RWPE1 (cell line): Measurements from ENCODE around the gene KIAA0586.
A peak's percentile ranks its signal among the peaks of the same experiment; 100 is the strongest.

ENCODE experiments used
- CTCF ChIA-PET: fragments of 350-600 bp; sonication (Branson Sonifier 250); formaldehyde crosslinking; extraction: SDS; loops from one replicate; lab custom pipeline; 2021; lab: Yijun Ruan, JAX
- POLR2A ChIA-PET: fragments of 400-600 bp; formaldehyde crosslinking; extraction: SDS; loops from one replicate; lab custom pipeline; 2020; ENCODE audit warnings: antibody characterized with exemption; ENCODE audit not compliant: low non-redundant PET; lab: Yijun Ruan, JAX
- DNase-seq: peaks from one replicate; pipeline ENCODE4 v3.0.0; 2012; ENCODE audit warnings: low spot score
- H3K27ac ChIP-seq: fragments of 450-650 bp; 2 replicates; pipeline ENCODE4 v1.5.1; 2017
- TF ChIP-seq, protein P1 (sequence below): fragments of 450-650 bp; conservative IDR thresholded peaks from 2 replicates; pipeline ENCODE4 v1.5.1; 2017; ENCODE audit warnings: low read depth, mild to moderate bottlenecking

The KIAA0586 gene

DNA sequence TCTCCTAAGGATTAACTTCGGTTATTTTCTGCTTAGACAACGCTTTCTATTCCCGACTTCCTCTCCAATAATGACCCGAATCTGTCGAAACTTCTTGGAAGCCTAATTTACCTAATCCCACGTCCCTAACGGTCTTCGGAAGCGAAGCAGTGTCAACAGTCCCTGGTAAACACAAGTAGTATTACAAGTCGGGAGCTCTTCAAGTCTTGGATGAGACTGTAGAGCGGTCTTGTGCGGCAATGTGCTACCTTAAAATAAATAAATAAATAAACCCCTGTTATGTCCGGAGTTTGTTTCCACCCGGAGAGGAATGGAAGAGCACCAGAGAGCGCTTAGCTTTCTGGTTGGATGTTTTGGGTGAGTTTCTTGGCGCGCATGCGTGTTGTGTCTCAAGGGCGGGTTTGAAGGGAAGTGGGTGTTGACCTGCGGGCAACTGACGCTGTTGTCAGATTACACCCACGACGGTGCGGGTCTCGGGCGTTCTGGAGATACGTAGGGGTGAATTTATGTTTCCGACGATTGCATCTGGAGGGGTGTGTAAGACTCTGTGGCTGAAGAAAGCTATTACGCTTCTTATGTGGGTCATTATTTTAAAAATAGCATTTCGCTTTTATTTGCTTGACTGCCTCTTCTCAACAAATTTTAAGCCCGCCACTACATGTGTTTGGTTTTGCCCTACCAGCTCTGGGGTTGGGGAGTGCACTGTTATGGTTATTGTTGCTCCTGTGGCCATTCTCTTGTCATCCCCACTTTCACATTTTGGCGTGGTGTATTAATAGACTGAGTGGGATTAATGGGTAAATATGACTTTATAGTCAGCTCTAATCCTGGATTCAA lies at the start of gene KIAA0586, which contains the start of gene TIMM9:
TSS of gene KIAA0586 (plus strand) at position 439 of the 837 bp plus-strand sequence. CDS start 546 bp downstream, outside the sequence.
TSS of gene TIMM9 (minus strand) at position 251 of the 837 bp plus-strand sequence. CDS start 15,586 bp downstream, outside the sequence.
- peak; percentile 97 for DNase-seq
- TF ChIP-seq, protein P1, sequence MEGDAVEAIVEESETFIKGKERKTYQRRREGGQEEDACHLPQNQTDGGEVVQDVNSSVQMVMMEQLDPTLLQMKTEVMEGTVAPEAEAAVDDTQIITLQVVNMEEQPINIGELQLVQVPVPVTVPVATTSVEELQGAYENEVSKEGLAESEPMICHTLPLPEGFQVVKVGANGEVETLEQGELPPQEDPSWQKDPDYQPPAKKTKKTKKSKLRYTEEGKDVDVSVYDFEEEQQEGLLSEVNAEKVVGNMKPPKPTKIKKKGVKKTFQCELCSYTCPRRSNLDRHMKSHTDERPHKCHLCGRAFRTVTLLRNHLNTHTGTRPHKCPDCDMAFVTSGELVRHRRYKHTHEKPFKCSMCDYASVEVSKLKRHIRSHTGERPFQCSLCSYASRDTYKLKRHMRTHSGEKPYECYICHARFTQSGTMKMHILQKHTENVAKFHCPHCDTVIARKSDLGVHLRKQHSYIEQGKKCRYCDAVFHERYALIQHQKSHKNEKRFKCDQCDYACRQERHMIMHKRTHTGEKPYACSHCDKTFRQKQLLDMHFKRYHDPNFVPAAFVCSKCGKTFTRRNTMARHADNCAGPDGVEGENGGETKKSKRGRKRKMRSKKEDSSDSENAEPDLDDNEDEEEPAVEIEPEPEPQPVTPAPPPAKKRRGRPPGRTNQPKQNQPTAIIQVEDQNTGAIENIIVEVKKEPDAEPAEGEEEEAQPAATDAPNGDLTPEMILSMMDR = no peak
- POLR2A ChIA-PET = no interaction called here
- peak within 1 kb of the TSS; percentile 89 for H3K27ac ChIP-seq
- CTCF ChIA-PET = interaction anchor here (0.6 to 0.8 kb wide), 2 partner anchors 32 to 894 kb away, joined by 3 to 4 read pairs; partner anchors contain the start of gene TOMM20L

DNA sequence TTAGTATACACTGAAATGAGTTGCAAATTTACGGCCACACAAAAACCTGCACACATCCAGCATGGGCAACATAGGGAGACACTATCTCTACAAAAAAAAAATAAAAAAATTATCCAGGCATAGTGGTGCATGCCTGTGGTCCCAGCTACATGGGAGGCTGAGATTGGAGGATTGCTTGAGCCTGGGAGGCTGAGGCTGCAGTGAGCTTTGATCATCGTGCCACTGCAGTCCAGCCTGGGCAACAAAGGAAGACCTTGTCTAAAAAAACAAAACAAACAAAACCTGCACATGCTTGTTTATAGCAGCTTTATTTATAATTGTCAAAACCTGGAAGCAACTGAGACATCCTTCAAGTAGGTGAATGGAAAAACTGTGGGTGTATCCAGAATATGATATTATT lies 36.7 kb upstream of the KIAA0586 start:
- CTCF ChIA-PET = interaction anchor here (0.7 kb wide), 1 partner anchor 27 kb away, joined by 4 read pairs; no protein-coding TSS in a partner anchor
- no peak for DNase-seq
- TF ChIP-seq, protein P1 = no peak
- POLR2A ChIA-PET = no interaction called here
- no peak overlapping the region for H3K27ac ChIP-seq

GRCh38 chr14:58395562-58395811 lies 32.0 kb upstream of the KIAA0586 start:
- TF ChIP-seq, protein P1 = no peak
- ChIA-PET POLR2A (no interaction called here), CTCF (interaction anchor here (0.6 to 1.5 kb wide), 7 partner anchors 9 to 36 kb away, joined by 3 to 6 read pairs (median 3); partner anchors contain the start of genes KIAA0586 and TIMM9)
- H3K27ac ChIP-seq = no peak overlapping the region
- DNase-seq = no peak

DNA sequence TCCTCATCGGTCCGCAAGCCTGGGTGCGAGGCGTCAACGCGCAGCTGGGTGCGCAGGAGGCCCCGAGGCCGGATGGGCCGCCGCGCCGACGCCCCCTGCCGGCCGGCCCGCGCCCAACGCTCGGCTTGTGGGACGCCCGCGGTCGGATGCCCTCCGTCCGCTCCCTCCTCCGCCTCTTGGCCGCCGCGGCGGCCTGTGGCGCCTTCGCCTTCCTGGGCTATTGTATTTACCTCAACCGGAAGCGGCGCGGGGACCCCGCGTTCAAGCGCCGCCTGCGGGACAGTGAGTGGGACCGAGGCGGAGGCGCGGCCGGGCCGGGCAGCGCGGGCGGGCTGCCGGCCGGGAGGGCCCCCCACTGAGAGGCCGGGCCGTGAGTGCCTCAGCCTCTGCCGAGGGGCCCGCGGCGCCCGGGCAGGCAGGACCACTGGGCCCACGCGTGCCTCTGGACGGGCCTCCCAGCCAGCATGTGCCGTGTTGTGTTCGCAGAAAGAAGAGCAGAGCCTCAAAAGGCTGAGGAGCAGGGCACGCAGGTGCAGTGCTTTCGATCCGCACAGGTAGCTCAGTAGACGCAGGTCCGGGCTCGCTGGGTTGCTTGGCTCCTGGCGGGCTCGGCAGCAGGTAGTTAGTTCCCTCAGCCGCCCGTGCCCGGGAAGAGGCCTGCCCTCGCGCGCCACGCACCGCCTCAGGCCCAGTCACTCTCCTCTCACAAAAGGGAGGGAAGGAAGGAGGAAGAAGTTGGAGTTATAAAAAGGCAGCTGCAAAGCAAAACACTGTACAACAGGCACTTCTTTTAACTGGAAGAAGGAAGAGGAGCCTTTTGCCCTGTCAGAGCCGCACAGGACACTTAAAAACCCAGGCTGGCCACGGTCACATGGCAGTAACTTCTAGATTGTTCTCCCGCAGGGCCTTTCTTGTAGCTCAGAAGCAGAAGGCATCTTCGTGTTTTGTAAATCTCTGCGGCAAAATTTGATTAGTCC lies 31.4 kb upstream of the KIAA0586 start, which contains the start of gene TOMM20L:
TSS of gene TOMM20L (plus strand) at position 119 of the 977 bp plus-strand sequence. CDS start at position 147, 28 bp downstream.
- ChIA-PET POLR2A (no interaction called here), CTCF (interaction anchor here (0.6 to 1.5 kb wide), 11 partner anchors 10 to 206 kb away, joined by 3 to 6 read pairs (median 3); partner anchors contain the start of genes KIAA0586 and TIMM9)
- TF ChIP-seq, protein P1 = peak; percentile 90
- DNase-seq = peak; percentile 62
- peak within 1 kb of the TSS; percentile 39; the same call in 1 of the 2 replicates for H3K27ac ChIP-seq

- TF ChIP-seq, protein P1 = no peak
- no peak for DNase-seq
- no peak overlapping the region for H3K27ac ChIP-seq
- CTCF ChIA-PET = interaction anchor here (0.6 kb wide), 2 partner anchors 22 to 26 kb away, joined by 3 to 8 read pairs; no protein-coding TSS in a partner anchor
- POLR2A ChIA-PET = no interaction called here
Observed at GRCh38 chr14:58397156-58397555, 30.4 kb upstream of the KIAA0586 start.
